K562 (cell line): ENCODE data around the gene FMC1. TPM values are rescaled to one million over a fixed set of nuclear protein-coding genes. Genes with fewer than 3 reads are reported as not detected.

Experiments used
- ARHGAP35 ChIP-seq: fragments of 450-650 bp; IDR thresholded peaks from 2 replicates; pipeline ENCODE4 v1.6.1; 2018; ENCODE audit not compliant: partially characterized antibody
- BRD4 ChIP-seq: fragments of 200-600 bp; sonication (generic); IDR thresholded peaks from 2 replicates; pipeline ENCODE4 v1.6.1; 2017; ENCODE audit warnings: inconsistent platforms
- CREB1 ChIP-seq, 2 experiments: sonication (generic) in 1 of 2; formaldehyde crosslinking in 1 of 2; IDR thresholded peaks; 2 replicates each; pipeline versions ENCODE4 v1.6.1 to v1.8.0; 2012 to 2022; ENCODE audit warnings: inconsistent platforms in 1 of 2, mild to moderate bottlenecking in 1 of 2, missing genetic modification reagents in 1 of 2, moderate library complexity in 1 of 2
- ELF1 ChIP-seq: fragments of 200-800 bp; sonication (Bioruptor generic); IDR thresholded peaks from 2 replicates; pipeline ENCODE4 v1.6.1; 2016; ENCODE audit warnings: missing genetic modification characterization, missing compliant biosample characterization
- ELF2 ChIP-seq: fragments of 250-450 bp; sonication (Bioruptor Pico); IDR thresholded peaks from 2 replicates; pipeline ENCODE4 v1.5.0; 2021; ENCODE audit warnings: mild to moderate bottlenecking
- EZH2 ChIP-seq: IDR thresholded peaks from 2 replicates; pipeline ENCODE4 v1.6.1; 2012; ENCODE audit warnings: low read depth, mild to moderate bottlenecking, inconsistent platforms, low read length, borderline replicate concordance
- FOXM1 ChIP-seq, 2 experiments: fragments of 450-650 bp in 1 of 2; sonication (generic) in 1 of 2; formaldehyde crosslinking in 1 of 2; IDR thresholded peaks; 2 replicates each; pipeline versions ENCODE4 v1.6.1 to v1.9.0; 2017 to 2022; ENCODE audit warnings: low read depth in 2 of 2, mild to moderate bottlenecking in 2 of 2, missing genetic modification reagents in 1 of 2, moderate library complexity in 1 of 2
- KDM4B ChIP-seq, 2 experiments: fragments of 450-650 bp in 1 of 2; sonication (generic) in 1 of 2; IDR thresholded peaks; 2 replicates each; pipeline ENCODE4 v1.6.1; 2016 to 2017; ENCODE audit warnings: borderline replicate concordance in 2 of 2, antibody characterized with exemption in 1 of 2, low read depth in 1 of 2, mild to moderate bottlenecking in 1 of 2
- NFE2 ChIP-seq: IDR thresholded peaks from 2 replicates; pipeline ENCODE4 v1.6.1; 2014; ENCODE audit warnings: antibody characterized with exemption, low read depth
- PRMT5 ChIP-seq: sonication (generic); formaldehyde crosslinking; IDR thresholded peaks from 2 replicates; pipeline ENCODE4 v1.5.0; 2020; ENCODE audit warnings: missing genetic modification reagents
- PRPF4 ChIP-seq: fragments of 200-400 bp; formaldehyde crosslinking; IDR thresholded peaks from one replicate; pipeline ENCODE4 v1.6.1; 2017; ENCODE audit warnings: low read length, low read depth, mild to moderate bottlenecking; ENCODE audit not compliant: insufficient read depth, poor library complexity, severe bottlenecking
- RAD21 ChIP-seq, 2 experiments: fragments of 250-450 bp in 1 of 2; fragments of 450-650 bp in 1 of 2; sonication (Bioruptor Pico) in 1 of 2; formaldehyde crosslinking in 1 of 2; IDR thresholded peaks in 1 of 2; conservative IDR thresholded peaks in 1 of 2; 2 replicates each; pipeline versions ENCODE4 v1.4.0 to v1.8.0; 2020 to 2022; ENCODE audit warnings: mild to moderate bottlenecking in 2 of 2, moderate library complexity in 1 of 2
- RBFOX2 ChIP-seq: fragments of 200-400 bp; formaldehyde crosslinking; IDR thresholded peaks from 2 replicates; pipeline ENCODE4 v1.6.1; 2017; ENCODE audit warnings: low read depth, mild to moderate bottlenecking, low read length, moderate library complexity
- RFX5 ChIP-seq: IDR thresholded peaks from 2 replicates; pipeline ENCODE4 v1.6.1; 2011; ENCODE audit warnings: low read depth, mild to moderate bottlenecking, improper control_type of control experiment, low read length
- SIRT6 ChIP-seq: IDR thresholded peaks from one replicate; pipeline ENCODE4 v1.6.1; 2012; ENCODE audit warnings: low read depth, mild to moderate bottlenecking, control low read depth, inconsistent platforms, low read length, moderate library complexity
- SMAD2 ChIP-seq: fragments of 150-350 bp; IDR thresholded peaks from 2 replicates; pipeline ENCODE4 v1.6.1; 2014; ENCODE audit warnings: low read depth, mild to moderate bottlenecking, low read length
- SP1 ChIP-seq: sonication (generic); formaldehyde crosslinking; IDR thresholded peaks from 2 replicates; pipeline ENCODE4 v1.8.1; 2022; ENCODE audit warnings: mild to moderate bottlenecking, missing genetic modification reagents
- STAT5B ChIP-seq: fragments of 250-450 bp; sonication (Bioruptor Pico); IDR thresholded peaks from 2 replicates; pipeline ENCODE4 v1.8.0; 2021; ENCODE audit warnings: mild to moderate bottlenecking, inconsistent platforms
- THAP7 ChIP-seq: fragments of 250-450 bp; sonication (Bioruptor Pico); IDR thresholded peaks from 2 replicates; pipeline ENCODE4 v1.5.0; 2021
- ZBTB8A ChIP-seq: fragments of 450-650 bp; IDR thresholded peaks from 2 replicates; pipeline ENCODE4 v1.6.1; 2018; ENCODE audit warnings: mild to moderate bottlenecking, moderate library complexity; ENCODE audit not compliant: partially characterized antibody
- ZNF224 ChIP-seq: sonication (generic); formaldehyde crosslinking; IDR thresholded peaks from 2 replicates; pipeline ENCODE4 v1.8.0; 2022; ENCODE audit warnings: mild to moderate bottlenecking, missing genetic modification reagents
- ZNF232 ChIP-seq: sonication (generic); formaldehyde crosslinking; IDR thresholded peaks from 2 replicates; pipeline ENCODE4 v1.8.0; 2022; ENCODE audit warnings: mild to moderate bottlenecking, missing genetic modification reagents
- ZNF24 ChIP-seq: fragments of 450-650 bp; IDR thresholded peaks from 2 replicates; pipeline ENCODE4 v1.6.1; 2016
- ZNF280B ChIP-seq: fragments of 250-450 bp; sonication (Bioruptor Pico); IDR thresholded peaks from 2 replicates; pipeline ENCODE4 v1.5.1; 2021; ENCODE audit warnings: mild to moderate bottlenecking
- ZNF324 ChIP-seq: fragments of 250-450 bp; sonication (Bioruptor Pico); IDR thresholded peaks from 2 replicates; pipeline ENCODE4 v1.4.0; 2020; ENCODE audit warnings: mild to moderate bottlenecking
- ZNF589 ChIP-seq: fragments of 200-800 bp; sonication (Bioruptor generic); IDR thresholded peaks from 2 replicates; pipeline ENCODE4 v1.6.1; 2016; ENCODE audit warnings: low read depth, missing genetic modification characterization, missing compliant biosample characterization
- ZNF644 ChIP-seq: fragments of 200-800 bp; sonication (Bioruptor generic); IDR thresholded peaks from 2 replicates; pipeline ENCODE4 v1.6.1; 2016; ENCODE audit warnings: low read depth, missing genetic modification characterization, missing compliant biosample characterization
- ZNF696 ChIP-seq: fragments of 250-450 bp; sonication (Bioruptor Pico); conservative IDR thresholded peaks from 2 replicates; pipeline ENCODE4 v1.4.0; 2020; ENCODE audit warnings: mild to moderate bottlenecking, moderate library complexity
- polyA plus RNA-seq, 8 experiments: library from polyadenylated mRNA; depleted of rRNA in 4 of 8; stranded (reverse) in 5 of 8; unstranded in 3 of 8; fragments of >200 nt; fragmentation: Nextera tagmentation in 2 of 8; fragmentation: Illumina TruSeq in 1 of 8; extraction: Ambion mirVana in 2 of 8; extraction: Trizol in 1 of 8; gene quantifications; 2 replicates each; pipeline versions ENCODE4 v1.2.1 to v1.2.3, GENCODE V29; 2011 to 2014; ENCODE audit warnings: inconsistent platforms in 1 of 8, missing spikeins in 1 of 8
- total RNA-seq, 7 experiments: library from RNA; depleted of rRNA in 6 of 7; stranded (reverse); fragments of >200 nt in 6 of 7; fragmentation: Illumina TruSeq in 2 of 7; extraction: Trizol in 2 of 7; gene quantifications; 2 replicates each; pipeline versions ENCODE4 v1.2.1 to v1.2.3, GENCODE V29; 2011 to 2021; ENCODE audit warnings: low replicate concordance in 1 of 7

FMC1 gene
- total and polyA plus RNA-seq, 9 of the 15 experiments (the other 6 are each of a cell fraction or from before 2014, with no cell fraction given) = 14.0 to 116 (median 29.0) TPM

- TF ChIP-seq SIRT6 (no peak), ZNF24 (peak; percentile 70), ZNF232 (CRISPR knock-in tag) (peak; percentile 60; the same call in 1 of the 2 replicates), ELF1 (tag) (peak; percentile 99), ZNF324 (no peak), EZH2 (no peak), SP1 (no peak; the same call in none of the 2 replicates), RBFOX2 (peak; percentile 89), ZNF280B (CRISPR knock-in tag) (peak; percentile 85), FOXM1 (IDR thresholded peaks at IDR 0.05; ENCODE audit: low read depth) (peak; percentile 81), FOXM1 (CRISPR knock-in tag; IDR thresholded peaks at IDR 0.05; ENCODE audit: low read depth) (0 out of 2 replicates have a peak, but pooled peaks have one; percentile 88), ZNF696 (CRISPR knock-in tag) (no peak), PRPF4 (peak; percentile 50), NFE2 (peak; percentile 54), ZNF589 (peak; percentile 58), ELF2 (peak; percentile 92), KDM4B (IDR thresholded peaks at IDR 0.05; ENCODE audit: borderline replicate concordance in 2 of 2, low read depth in 1 of 2) (peak in 1 of 2 experiments; percentile 95; a peak in 3 of 4 replicates), CREB1 (IDR thresholded peaks at IDR 0.05) (peak; percentile 95), CREB1 (CRISPR knock-in tag; IDR thresholded peaks at IDR 0.05) (peak; percentile 97), ARHGAP35 (no peak), BRD4 (no peak), RAD21 (CRISPR knock-in tag; conservative IDR thresholded peaks at IDR 0.05 in 1 of 2, IDR thresholded peaks at IDR 0.05 in 1 of 2) (peak; percentile 27 to 50; a peak in 3 of 4 replicates), PRMT5 (CRISPR knock-in tag) (no peak), ZBTB8A (peak; percentile 98), SMAD2 (no peak), RFX5 (peak; percentile 65; the same call in 1 of the 2 replicates), ZNF224 (CRISPR knock-in tag) (peak; percentile 60), STAT5B (no peak), THAP7 (CRISPR knock-in tag) (no peak), ZNF644 (tag) (peak; percentile 31; the same call in 1 of the 2 replicates)
Observed at GRCh38 chr7:139340037-139340807, 915 bp upstream of the FMC1 start (continued).
